WTC11 (cell line): ENCODE data around the gene SLC22A12. TPM values are rescaled to one million over a fixed set of nuclear protein-coding genes. Genes with fewer than 3 reads are reported as not detected.

Source experiments
- ATAC-seq: fragments of 200-7000 bp; cut with Tn5 transposase; 2 replicates; pipeline ENCODE4 v1.10.0; 2021; ENCODE audit warnings: mild to moderate bottlenecking, moderate library complexity
- CTCF ChIA-PET: fragments of 300-600 bp; sonication (Branson Sonifier 250); formaldehyde crosslinking; loops from one replicate; lab custom pipeline; 2021; ENCODE audit warnings: antibody characterized with exemption; lab: Charles Lee
- POLR2A ChIA-PET: fragments of 350-600 bp; sonication (Branson Sonifier 250); formaldehyde crosslinking; loops from one replicate; lab custom pipeline; 2021; ENCODE audit warnings: antibody characterized with exemption; lab: Charles Lee
- DNase-seq: peaks from one replicate; pipeline ENCODE4 v3.0.0; 2021; ENCODE audit warnings: low spot score
- H3K27ac Mint-ChIP-seq: 2 replicates; pipeline ENCODE4 v1.8.0; 2021; ENCODE audit warnings: mixed read lengths
- H3K27me3 Mint-ChIP-seq: 2 replicates; pipeline ENCODE4 v1.8.0; 2021; ENCODE audit warnings: low read depth, mild to moderate bottlenecking, moderate library complexity, mixed read lengths
- H3K36me3 Mint-ChIP-seq: 2 replicates; pipeline ENCODE4 v1.8.0; 2021; ENCODE audit warnings: mixed read lengths
- H3K4me1 Mint-ChIP-seq: 2 replicates; pipeline ENCODE4 v1.8.0; 2022; ENCODE audit warnings: mixed read lengths
- H3K4me3 Mint-ChIP-seq: 2 replicates; pipeline ENCODE4 v1.8.0; 2021; ENCODE audit warnings: mild to moderate bottlenecking, moderate library complexity, mixed read lengths
- H3K9me3 Mint-ChIP-seq: 2 replicates; pipeline ENCODE4 v1.8.0; 2021; ENCODE audit warnings: mixed read lengths
- ARID4B ChIP-seq: sonication (generic); formaldehyde crosslinking; IDR thresholded peaks from 2 replicates; pipeline ENCODE4 v1.8.0; 2023; ENCODE audit warnings: missing genetic modification reagents, mild to moderate bottlenecking, borderline replicate concordance
- ATF1 ChIP-seq: sonication (generic); formaldehyde crosslinking; IDR thresholded peaks from 2 replicates; pipeline ENCODE4 v1.8.1; 2023; ENCODE audit warnings: mild to moderate bottlenecking, moderate library complexity, missing genetic modification reagents
- CREM ChIP-seq: sonication (generic); formaldehyde crosslinking; IDR thresholded peaks from 2 replicates; pipeline ENCODE4 v1.8.1; 2022; ENCODE audit warnings: mild to moderate bottlenecking, missing genetic modification reagents, moderate library complexity
- FOXJ3 ChIP-seq: sonication (generic); formaldehyde crosslinking; IDR thresholded peaks from 2 replicates; pipeline ENCODE4 v1.9.0; 2021; ENCODE audit warnings: missing genetic modification reagents, mild to moderate bottlenecking, borderline replicate concordance
- GABPB1 ChIP-seq: sonication (generic); formaldehyde crosslinking; IDR thresholded peaks from 2 replicates; pipeline ENCODE4 v1.8.1; 2023; ENCODE audit warnings: mild to moderate bottlenecking, missing genetic modification reagents
- HMGXB4 ChIP-seq: sonication (generic); formaldehyde crosslinking; IDR thresholded peaks from 2 replicates; pipeline ENCODE4 v1.8.1; 2023; ENCODE audit warnings: mild to moderate bottlenecking, moderate library complexity, missing genetic modification reagents
- IRF1 ChIP-seq: sonication (generic); formaldehyde crosslinking; IDR thresholded peaks from 2 replicates; pipeline ENCODE4 v1.8.0; 2023; ENCODE audit warnings: missing genetic modification reagents
- JUN ChIP-seq: sonication (generic); formaldehyde crosslinking; IDR thresholded peaks from 2 replicates; pipeline ENCODE4 v1.8.0; 2023; ENCODE audit warnings: mild to moderate bottlenecking, missing genetic modification reagents
- MYBL2 ChIP-seq: sonication (generic); formaldehyde crosslinking; IDR thresholded peaks from 2 replicates; pipeline ENCODE4 v1.8.1; 2023; ENCODE audit warnings: mild to moderate bottlenecking, moderate library complexity, missing genetic modification reagents
- NFATC4 ChIP-seq: fragments of 250-450 bp; sonication (Bioruptor Pico); IDR thresholded peaks from 2 replicates; pipeline ENCODE4 v1.9.0; 2021; ENCODE audit warnings: mild to moderate bottlenecking
- PRDM15 ChIP-seq: sonication (generic); formaldehyde crosslinking; IDR thresholded peaks from 2 replicates; pipeline ENCODE4 v1.8.0; 2022; ENCODE audit warnings: missing genetic modification reagents
- ZNF317 ChIP-seq: sonication (generic); formaldehyde crosslinking; IDR thresholded peaks from 2 replicates; pipeline ENCODE4 v1.8.1; 2023; ENCODE audit warnings: low read depth, mild to moderate bottlenecking, moderate library complexity, missing genetic modification reagents, borderline replicate concordance
- ZNF532 ChIP-seq: fragments of 250-450 bp; sonication (Bioruptor Pico); IDR thresholded peaks from 2 replicates; pipeline ENCODE4 v1.9.0; 2021; ENCODE audit warnings: mild to moderate bottlenecking, borderline replicate concordance
- ZSCAN18 ChIP-seq: fragments of 250-450 bp; sonication (Bioruptor Pico); IDR thresholded peaks from 2 replicates; pipeline ENCODE4 v2.1.2; 2022; ENCODE audit warnings: mild to moderate bottlenecking, moderate library complexity
- total RNA-seq: library from RNA; stranded (reverse); gene quantifications from 3 replicates; pipeline ENCODE4 v1.2.3, GENCODE V29; 2021

Gene SLC22A12
- total RNA-seq, 1 experiment from 2014 or later, result not detected

- peaks cover 7% of the 10 kb centered on the region; the same call in 1 of the 2 replicates for H3K4me1 Mint-ChIP-seq
- ChIA-PET POLR2A (no interaction called here), CTCF (interaction anchor here (1.5 to 4.6 kb wide), 2 partner anchors 18 to 37 kb away, joined by 6 to 22 read pairs; no protein-coding TSS in a partner anchor)
- DNase-seq, result no peak
- ATAC-seq, result no peak
- no peaks in the 10 kb centered on the region for H3K36me3 Mint-ChIP-seq
- H3K27me3 Mint-ChIP-seq, result no peaks in the 10 kb centered on the region; the same call in 1 of the 2 replicates
- H3K27ac Mint-ChIP-seq, result no peak overlapping the region
- H3K9me3 Mint-ChIP-seq, result no peaks in the 10 kb centered on the region
- no peak for TF ChIP-seq CREM (CRISPR knock-in tag)
- no peak for TF ChIP-seq ZNF317
- no peak for TF ChIP-seq IRF1 (CRISPR knock-in tag)
- TF ChIP-seq JUN (CRISPR knock-in tag), result no peak
- no peak for TF ChIP-seq HMGXB4 (CRISPR knock-in tag)
- H3K4me3 Mint-ChIP-seq, result no peak overlapping the region
Measured at GRCh38 chr11:64611869-64612646, 21.0 kb downstream of the SLC22A12 start.

GRCh38 chr11:64613648-64614047 is 22.6 kb downstream of the SLC22A12 start:
- Mint-ChIP-seq H3K4me1 (peaks cover 2% of the 10 kb centered on the region; the same call in 1 of the 2 replicates), H3K27me3 (no peaks in the 10 kb centered on the region; the same call in 1 of the 2 replicates), H3K27ac (no peak overlapping the region), H3K36me3 (no peaks in the 10 kb centered on the region), H3K9me3 (no peaks in the 10 kb centered on the region), H3K4me3 (no peak overlapping the region)
- ChIA-PET POLR2A (no interaction called here), CTCF (no interaction called here)
- no peak for ATAC-seq
- no peak for DNase-seq
- no peak for TF ChIP-seq ARID4B (CRISPR knock-in tag)
- no peak for TF ChIP-seq ZNF532
- TF ChIP-seq NFATC4 (CRISPR knock-in tag), result no peak
- TF ChIP-seq MYBL2 (CRISPR knock-in tag), result no peak
- no peak for TF ChIP-seq PRDM15 (CRISPR knock-in tag)
- TF ChIP-seq ATF1, result no peak
- TF ChIP-seq GABPB1, result no peak
- TF ChIP-seq ZSCAN18, result no peak
- TF ChIP-seq FOXJ3 (CRISPR knock-in tag), result no peak
